Right lung (tissue), 2 donors: ENCODE measurements around the gene CCR5AS.
"Not testable (repeated sequence)": the region's sequence is repeated elsewhere in the genome, so short reads cannot be mapped to it uniquely, and the experiment has no call there.

Source experiments
- DNase-seq, 2 donors: peaks; one replicate each; pipeline ENCODE4 v3.0.0-alpha.2; 2013

CCR5AS gene

GRCh38 chr3:46356276-46356675 lies 50.6 kb downstream of the CCR5AS start:
- DNase-seq: no peak

GRCh38 chr3:46354984-46355383 lies 51.9 kb downstream of the CCR5AS start:
- no peak for DNase-seq

- no peak for DNase-seq
Observed at GRCh38 chr3:46354478-46354877, 52.4 kb downstream of the CCR5AS start.

- DNase-seq: no peak
Observed at GRCh38 chr3:46353647-46354410, 53.0 kb downstream of the CCR5AS start, which contains the start of gene CCR2. Gene CCR2 (plus strand): TSS chr3:46354111. CDS start chr3:46357528, 3,417 bp downstream.

- no peak for DNase-seq
Observed at GRCh38 chr3:46353090-46353489, 53.8 kb downstream of the CCR5AS start.

GRCh38 chr3:46351646-46352045 lies 55.2 kb downstream of the CCR5AS start:
- no peak for DNase-seq

- DNase-seq: no peak
Observed at GRCh38 chr3:46350262-46350565, 56.7 kb downstream of the CCR5AS start.

- DNase-seq: no peak
Observed at GRCh38 chr3:46349484-46350261, 57.2 kb downstream of the CCR5AS start.

GRCh38 chr3:46348823-46349482 lies 57.9 kb downstream of the CCR5AS start:
- DNase-seq: no peak

GRCh38 chr3:46344476-46344875 lies 62.4 kb downstream of the CCR5AS start:
- DNase-seq: no peak

- no peak for DNase-seq
Observed at GRCh38 chr3:46338840-46339239, 68.0 kb downstream of the CCR5AS start.

GRCh38 chr3:46337911-46338310 lies 69.0 kb downstream of the CCR5AS start:
- DNase-seq: no peak

- DNase-seq: no peak
Observed at GRCh38 chr3:46335541-46335940, 71.3 kb downstream of the CCR5AS start.

GRCh38 chr3:46334741-46335478 lies 72.0 kb downstream of the CCR5AS start:
- no peak for DNase-seq

GRCh38 chr3:46330676-46331075 lies 76.2 kb downstream of the CCR5AS start:
- not testable (repeated sequence) for DNase-seq

- no peak for DNase-seq
Observed at GRCh38 chr3:46325645-46326300, 81.1 kb downstream of the CCR5AS start.

- DNase-seq: no peak
Observed at GRCh38 chr3:46324036-46324435, 82.8 kb downstream of the CCR5AS start.

- no peak for DNase-seq
Observed at GRCh38 chr3:46321461-46322104, 85.3 kb downstream of the CCR5AS start.

- no peak for DNase-seq
Observed at GRCh38 chr3:46318207-46318927, 88.5 kb downstream of the CCR5AS start.

GRCh38 chr3:46316206-46316605 lies 90.7 kb downstream of the CCR5AS start:
- no peak for DNase-seq
